K562 (cell line): ENCODE data around the gene C1orf167. TPM values are rescaled to one million over a fixed set of nuclear protein-coding genes. Genes with fewer than 3 reads are reported as not detected.

Source experiments
- C11orf30 ChIP-seq: fragments of 450-650 bp; IDR thresholded peaks from 2 replicates; pipeline ENCODE4 v1.6.1; 2016; ENCODE audit warnings: low read depth, mild to moderate bottlenecking
- CC2D1A ChIP-seq: fragments of 450-650 bp; IDR thresholded peaks from 2 replicates; pipeline ENCODE4 v1.6.1; 2017; ENCODE audit warnings: mild to moderate bottlenecking
- CREB3L1 ChIP-seq: fragments of 450-650 bp; IDR thresholded peaks from 2 replicates; pipeline ENCODE4 v1.6.1; 2014; ENCODE audit warnings: low read depth, mild to moderate bottlenecking, moderate library complexity, borderline replicate concordance
- CREM ChIP-seq: IDR thresholded peaks from 2 replicates; pipeline ENCODE4 v1.6.1; 2014; ENCODE audit warnings: antibody characterized with exemption, low read depth
- CXXC5 ChIP-seq: fragments of 250-450 bp; sonication (Bioruptor Pico); IDR thresholded peaks from 2 replicates; pipeline ENCODE4 v1.8.0; 2022; ENCODE audit warnings: inconsistent platforms, mild to moderate bottlenecking, moderate library complexity
- EWSR1 ChIP-seq: fragments of 450-650 bp; IDR thresholded peaks from 2 replicates; pipeline ENCODE4 v1.6.1; 2018; ENCODE audit warnings: borderline replicate concordance, mild to moderate bottlenecking, low read depth, moderate library complexity; ENCODE audit not compliant: partially characterized antibody
- FOXP4 ChIP-seq: sonication (generic); formaldehyde crosslinking; IDR thresholded peaks from 2 replicates; pipeline ENCODE4 v1.8.0; 2022; ENCODE audit warnings: mild to moderate bottlenecking, missing genetic modification reagents, borderline replicate concordance
- HDGF ChIP-seq: fragments of 450-650 bp; IDR thresholded peaks from 2 replicates; pipeline ENCODE4 v1.6.1; 2016
- L3MBTL2 ChIP-seq: fragments of 450-650 bp; IDR thresholded peaks from 2 replicates; pipeline ENCODE4 v1.6.1; 2016; ENCODE audit warnings: mild to moderate bottlenecking, moderate library complexity
- NKRF ChIP-seq: fragments of 450-650 bp; IDR thresholded peaks from 2 replicates; pipeline ENCODE4 v1.6.1; 2016; ENCODE audit warnings: borderline replicate concordance
- PKNOX1 ChIP-seq: fragments of 450-650 bp; IDR thresholded peaks from 2 replicates; pipeline ENCODE4 v1.6.1; 2016
- RBM25 ChIP-seq: fragments of 200-400 bp; formaldehyde crosslinking; IDR thresholded peaks from 2 replicates; pipeline ENCODE4 v1.6.1; 2018; ENCODE audit warnings: low read length, low read depth, moderate library complexity; ENCODE audit not compliant: severe bottlenecking
- THRB ChIP-seq: fragments of 450-650 bp; formaldehyde crosslinking; conservative IDR thresholded peaks from 2 replicates; pipeline ENCODE4 v1.4.0; 2022; ENCODE audit warnings: mild to moderate bottlenecking, missing genetic modification characterization
- ZBTB33 ChIP-seq: sonication (generic); formaldehyde crosslinking; IDR thresholded peaks from 2 replicates; pipeline ENCODE4 v1.8.1; 2023; ENCODE audit warnings: mild to moderate bottlenecking, missing genetic modification reagents
- ZKSCAN1 ChIP-seq: fragments of 150-350 bp; IDR thresholded peaks from 2 replicates; pipeline ENCODE4 v1.6.1; 2016; ENCODE audit warnings: low read depth, low read length
- ZNF253 ChIP-seq: fragments of 250-450 bp; sonication (Bioruptor Pico); conservative IDR thresholded peaks from 2 replicates; pipeline ENCODE4 v1.6.1; 2021; ENCODE audit warnings: mild to moderate bottlenecking
- ZNF444 ChIP-seq: fragments of 250-450 bp; sonication (Bioruptor Pico); IDR thresholded peaks from 2 replicates; pipeline ENCODE4 v1.4.0; 2020; ENCODE audit warnings: mild to moderate bottlenecking, moderate library complexity
- ZNF766 ChIP-seq: fragments of 200-800 bp; sonication (Bioruptor generic); conservative IDR thresholded peaks from 2 replicates; pipeline ENCODE4 v1.6.1; 2016; ENCODE audit warnings: missing genetic modification characterization, missing compliant biosample characterization
- polyA plus RNA-seq, 8 experiments: library from polyadenylated mRNA; depleted of rRNA in 4 of 8; stranded (reverse) in 5 of 8; unstranded in 3 of 8; fragments of >200 nt; fragmentation: Nextera tagmentation in 2 of 8; fragmentation: Illumina TruSeq in 1 of 8; extraction: Ambion mirVana in 2 of 8; extraction: Trizol in 1 of 8; gene quantifications; 2 replicates each; pipeline versions ENCODE4 v1.2.1 to v1.2.3, GENCODE V29; 2011 to 2014; ENCODE audit warnings: inconsistent platforms in 1 of 8, missing spikeins in 1 of 8
- total RNA-seq, 7 experiments: library from RNA; depleted of rRNA in 6 of 7; stranded (reverse); fragments of >200 nt in 6 of 7; fragmentation: Illumina TruSeq in 2 of 7; extraction: Trizol in 2 of 7; gene quantifications; 2 replicates each; pipeline versions ENCODE4 v1.2.1 to v1.2.3, GENCODE V29; 2011 to 2021; ENCODE audit warnings: low replicate concordance in 1 of 7

C1orf167 gene
- total and polyA plus RNA-seq, 9 of the 15 experiments (the other 6 are each of a cell fraction or from before 2014, with no cell fraction given): 0.22 to 0.86 (median 0.31) TPM; not detected in 2

GRCh38 chr1:11797525-11798216 lies 35.7 kb downstream of the C1orf167 start (continued):
- TF ChIP-seq CXXC5 (CRISPR knock-in tag) (peak; percentile 84), CREB3L1 (no peak; the same call in 1 of the 2 replicates), ZBTB33 (no peak; the same call in 1 of the 2 replicates), ZKSCAN1 (no peak), ZNF253 (CRISPR knock-in tag) (no peak), ZNF766 (peak; percentile 99), THRB (0 out of 2 replicates have a peak, but pooled peaks have one; percentile 15), NKRF (no peak), RBM25 (no peak), CC2D1A (no peak), ZNF444 (CRISPR knock-in tag) (no peak), FOXP4 (no peak), PKNOX1 (no peak), EWSR1 (no peak), L3MBTL2 (peak; percentile 65), C11orf30 (no peak), HDGF (no peak), CREM (peak; percentile 77)
